ENCODE data around the gene RAB11FIP4.

RAB11FIP4 gene

DNA sequence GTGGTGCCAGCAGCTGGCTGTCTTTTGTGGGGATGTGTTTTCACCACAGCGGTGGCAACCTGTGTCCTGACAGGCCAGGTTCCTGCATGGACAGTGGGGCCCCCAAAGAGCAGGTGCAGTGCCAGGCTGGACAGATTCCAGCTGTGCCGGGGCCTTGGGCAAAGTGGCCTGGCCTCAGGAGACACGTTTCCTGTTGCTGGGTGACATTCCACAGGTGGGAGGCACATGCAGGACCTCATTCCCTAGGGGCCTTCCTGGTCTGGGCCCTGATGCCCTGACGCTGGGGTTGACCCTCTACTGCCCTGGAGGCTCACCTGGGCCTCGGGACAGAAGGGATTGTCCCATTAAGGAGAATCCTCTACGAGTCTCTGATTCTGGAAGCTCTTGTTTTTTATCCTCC is 182.4 kb downstream of the RAB11FIP4 start:
- TF ChIP-seq ZNF394 (tag by site-specific recombination; IDR thresholded peaks at IDR 0.05; ENCODE audit: borderline replicate concordance) (no peak), SCRT1 (tag by site-specific recombination; IDR thresholded peaks at IDR 0.05; ENCODE audit: borderline replicate concordance) (peak; percentile 84), ZNF555 (tag by site-specific recombination; conservative IDR thresholded peaks at IDR 0.05) (no peak), SCRT2 (tag by site-specific recombination; IDR thresholded peaks at IDR 0.05) (peak; percentile 92)
- POLR2A ChIA-PET: no interaction called here

DNA sequence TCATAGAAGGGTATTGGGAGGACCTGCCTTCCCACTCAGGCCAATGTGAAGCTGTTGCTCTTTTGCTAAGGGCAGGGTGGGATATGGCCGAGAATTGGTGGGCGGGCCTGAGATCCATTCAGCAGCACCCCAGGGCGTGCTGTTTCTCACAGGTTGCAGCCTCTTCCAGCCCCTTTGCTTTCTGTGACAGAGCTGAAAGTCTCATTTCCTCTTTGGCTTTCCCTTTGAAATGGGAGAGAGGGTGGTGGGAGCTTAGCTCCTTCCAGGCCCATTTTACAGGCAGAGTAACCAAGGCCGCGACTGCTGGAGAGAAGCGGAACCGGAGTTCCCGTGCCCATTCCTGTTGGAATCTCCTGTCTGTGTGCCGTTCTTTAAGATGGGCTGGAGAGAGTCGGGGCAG is 183.0 kb downstream of the RAB11FIP4 start:
- Histone ChIP-seq H3K36me3 (ENCODE audit: control insufficient read depth in 2 of 2, insufficient read depth in 1 of 2, low read length in 2 of 2) (no peaks in the 10 kb centered on the region), H3K27ac (ENCODE audit: extremely low read depth, low read depth, low read length) (no peak overlapping the region), H3K9me3 (ENCODE audit: control insufficient read depth, insufficient read depth, low read depth, low read length) (no peaks in the 10 kb centered on the region), H3K4me1 (ENCODE audit: control insufficient read depth, insufficient read depth, low read length) (peaks cover 7% of the 10 kb centered on the region; the same call in 1 of the 2 replicates), H3K4me3 (ENCODE audit: low read depth, low read length) (no peak overlapping the region)
- ChIA-PET CTCF (no interaction called here), POLR2A (no interaction called here)
- TF ChIP-seq, protein P1, sequence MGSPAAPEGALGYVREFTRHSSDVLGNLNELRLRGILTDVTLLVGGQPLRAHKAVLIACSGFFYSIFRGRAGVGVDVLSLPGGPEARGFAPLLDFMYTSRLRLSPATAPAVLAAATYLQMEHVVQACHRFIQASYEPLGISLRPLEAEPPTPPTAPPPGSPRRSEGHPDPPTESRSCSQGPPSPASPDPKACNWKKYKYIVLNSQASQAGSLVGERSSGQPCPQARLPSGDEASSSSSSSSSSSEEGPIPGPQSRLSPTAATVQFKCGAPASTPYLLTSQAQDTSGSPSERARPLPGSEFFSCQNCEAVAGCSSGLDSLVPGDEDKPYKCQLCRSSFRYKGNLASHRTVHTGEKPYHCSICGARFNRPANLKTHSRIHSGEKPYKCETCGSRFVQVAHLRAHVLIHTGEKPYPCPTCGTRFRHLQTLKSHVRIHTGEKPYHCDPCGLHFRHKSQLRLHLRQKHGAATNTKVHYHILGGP (tag by site-specific recombination; IDR thresholded peaks at IDR 0.05): no peak
- TF ChIP-seq ZNF596 (tag by site-specific recombination; IDR thresholded peaks at IDR 0.05) (no peak), ATF2 (tag by site-specific recombination; IDR thresholded peaks at IDR 0.05; ENCODE audit: low read depth) (no peak), ZNF76 (tag by site-specific recombination; IDR thresholded peaks at IDR 0.05; ENCODE audit: borderline replicate concordance, low read depth) (no peak), ZNF211 (tag by site-specific recombination; IDR thresholded peaks at IDR 0.05; ENCODE audit: low read depth) (no peak), GLIS1 (tag by site-specific recombination; IDR thresholded peaks at IDR 0.05) (no peak), ZNF621 (tag by site-specific recombination; IDR thresholded peaks at IDR 0.05) (no peak), ZNF426 (tag by site-specific recombination; IDR thresholded peaks at IDR 0.05) (no peak), ZNF560 (tag by site-specific recombination; IDR thresholded peaks at IDR 0.05; ENCODE audit: borderline replicate concordance) (no peak), ZNF843 (tag by site-specific recombination; IDR thresholded peaks at IDR 0.05) (no peak), FEZF1 (tag by site-specific recombination; IDR thresholded peaks at IDR 0.05) (no peak), ZNF140 (tag by site-specific recombination; IDR thresholded peaks at IDR 0.05) (no peak), ZNF221 (tag by site-specific recombination; IDR thresholded peaks at IDR 0.05; ENCODE audit: borderline replicate concordance) (no peak)
- TF ChIP-seq, protein P2, sequence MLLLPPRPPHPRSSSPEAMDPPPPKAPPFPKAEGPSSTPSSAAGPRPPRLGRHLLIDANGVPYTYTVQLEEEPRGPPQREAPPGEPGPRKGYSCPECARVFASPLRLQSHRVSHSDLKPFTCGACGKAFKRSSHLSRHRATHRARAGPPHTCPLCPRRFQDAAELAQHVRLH (tag by site-specific recombination; IDR thresholded peaks at IDR 0.05): no peak
- TF ChIP-seq, protein P3, sequence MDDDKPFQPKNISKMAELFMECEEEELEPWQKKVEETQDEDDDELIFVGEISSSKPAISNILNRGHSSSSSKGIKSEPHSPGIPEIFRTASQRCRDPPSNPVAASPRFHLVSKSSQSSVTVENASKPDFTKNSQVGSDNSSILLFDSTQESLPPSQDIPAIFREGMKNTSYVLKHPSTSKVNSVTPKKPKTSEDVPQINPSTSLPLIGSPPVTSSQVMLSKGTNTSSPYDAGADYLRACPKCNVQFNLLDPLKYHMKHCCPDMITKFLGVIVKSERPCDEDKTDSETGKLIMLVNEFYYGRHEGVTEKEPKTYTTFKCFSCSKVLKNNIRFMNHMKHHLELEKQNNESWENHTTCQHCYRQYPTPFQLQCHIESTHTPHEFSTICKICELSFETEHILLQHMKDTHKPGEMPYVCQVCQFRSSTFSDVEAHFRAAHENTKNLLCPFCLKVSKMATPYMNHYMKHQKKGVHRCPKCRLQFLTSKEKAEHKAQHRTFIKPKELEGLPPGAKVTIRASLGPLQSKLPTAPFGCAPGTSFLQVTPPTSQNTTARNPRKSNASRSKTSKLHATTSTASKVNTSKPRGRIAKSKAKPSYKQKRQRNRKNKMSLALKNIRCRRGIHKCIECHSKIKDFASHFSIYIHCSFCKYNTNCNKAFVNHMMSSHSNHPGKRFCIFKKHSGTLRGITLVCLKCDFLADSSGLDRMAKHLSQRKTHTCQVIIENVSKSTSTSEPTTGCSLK (tag by site-specific recombination; IDR thresholded peaks at IDR 0.05): no peak

More for the DNA sequence above, 182.4 kb downstream of the RAB11FIP4 start:
- Histone ChIP-seq H3K27ac (ENCODE audit: extremely low read depth, low read depth, low read length) (no peak overlapping the region), H3K9me3 (ENCODE audit: control insufficient read depth, insufficient read depth, low read depth, low read length) (no peaks in the 10 kb centered on the region), H3K36me3 (ENCODE audit: control insufficient read depth in 2 of 2, insufficient read depth in 1 of 2, low read length in 2 of 2) (no peaks in the 10 kb centered on the region), H3K4me3 (ENCODE audit: low read depth, low read length) (no peak overlapping the region), H3K4me1 (ENCODE audit: control insufficient read depth, insufficient read depth, low read length) (peaks cover 2% of the 10 kb centered on the region; the same call in 1 of the 2 replicates)
- CTCF ChIA-PET: interaction anchor here (0.9 kb wide), 1 partner anchor 34 kb away, joined by 4 read pairs; no protein-coding TSS in a partner anchor

Measured in HEK293 (cell line).